Measurements from ENCODE around the gene OCIAD2.

GRCh38 chr4:48863728-48864127 is 42.8 kb downstream of the OCIAD2 start:
- TF ChIP-seq, protein P1, sequence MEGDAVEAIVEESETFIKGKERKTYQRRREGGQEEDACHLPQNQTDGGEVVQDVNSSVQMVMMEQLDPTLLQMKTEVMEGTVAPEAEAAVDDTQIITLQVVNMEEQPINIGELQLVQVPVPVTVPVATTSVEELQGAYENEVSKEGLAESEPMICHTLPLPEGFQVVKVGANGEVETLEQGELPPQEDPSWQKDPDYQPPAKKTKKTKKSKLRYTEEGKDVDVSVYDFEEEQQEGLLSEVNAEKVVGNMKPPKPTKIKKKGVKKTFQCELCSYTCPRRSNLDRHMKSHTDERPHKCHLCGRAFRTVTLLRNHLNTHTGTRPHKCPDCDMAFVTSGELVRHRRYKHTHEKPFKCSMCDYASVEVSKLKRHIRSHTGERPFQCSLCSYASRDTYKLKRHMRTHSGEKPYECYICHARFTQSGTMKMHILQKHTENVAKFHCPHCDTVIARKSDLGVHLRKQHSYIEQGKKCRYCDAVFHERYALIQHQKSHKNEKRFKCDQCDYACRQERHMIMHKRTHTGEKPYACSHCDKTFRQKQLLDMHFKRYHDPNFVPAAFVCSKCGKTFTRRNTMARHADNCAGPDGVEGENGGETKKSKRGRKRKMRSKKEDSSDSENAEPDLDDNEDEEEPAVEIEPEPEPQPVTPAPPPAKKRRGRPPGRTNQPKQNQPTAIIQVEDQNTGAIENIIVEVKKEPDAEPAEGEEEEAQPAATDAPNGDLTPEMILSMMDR (IDR thresholded peaks at IDR 0.05; ENCODE audit: insufficient read depth, low read length, poor library complexity, severe bottlenecking) = no peak
- TF ChIP-seq EZH2phosphoT487 (conservative IDR thresholded peaks at IDR 0.05; ENCODE audit: low read length) = no peak

Data from SU-DHL-6 (cell line).